Ishikawa (cell line): ENCODE measurements around the gene MAS1L.

Experiments
- CEBPB ChIP-seq: IDR thresholded peaks from 2 replicates; pipeline ENCODE4 v1.6.1; 2012
- EGR1 ChIP-seq: IDR thresholded peaks from 2 replicates; pipeline ENCODE4 v1.6.1; 2012
- EP300 ChIP-seq: IDR thresholded peaks from 2 replicates; pipeline ENCODE4 v1.6.1; 2012; ENCODE audit warnings: borderline replicate concordance
- TAF1 ChIP-seq: IDR thresholded peaks from 2 replicates; pipeline ENCODE4 v1.6.1; 2012; ENCODE audit warnings: low read depth, mild to moderate bottlenecking
- TEAD4 ChIP-seq: IDR thresholded peaks from 2 replicates; pipeline ENCODE4 v1.6.1; 2012
- TF ChIP-seq, protein P1 (sequence below): IDR thresholded peaks from 2 replicates; pipeline ENCODE4 v1.6.1; 2012; ENCODE audit warnings: low read depth, mild to moderate bottlenecking
- TF ChIP-seq, protein P2 (sequence below): IDR thresholded peaks from 2 replicates; pipeline ENCODE4 v1.6.1; 2012

DNA sequence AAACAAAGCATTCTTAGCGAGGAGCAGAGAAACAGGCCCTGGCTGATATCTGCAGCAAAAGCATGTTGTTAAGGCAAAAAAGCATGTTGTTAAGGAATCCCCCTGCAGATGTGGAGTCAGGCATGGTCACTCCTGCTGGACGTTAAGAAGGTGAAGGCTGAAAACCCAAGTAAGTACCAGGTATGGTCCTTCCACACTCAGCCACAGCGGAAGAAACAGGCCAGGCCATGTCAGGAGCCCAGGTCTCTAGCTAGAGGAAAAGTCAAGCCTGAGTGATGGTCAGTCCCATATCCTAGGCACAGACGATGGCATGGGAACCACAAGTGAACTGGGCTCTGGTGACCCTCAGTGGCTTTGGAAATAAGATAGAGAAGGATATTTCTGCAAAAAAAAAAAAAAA lies 32.5 kb upstream of the MAS1L start:
- TF ChIP-seq TAF1 = no peak
- no peak for TF ChIP-seq TEAD4
- TF ChIP-seq, protein P1, sequence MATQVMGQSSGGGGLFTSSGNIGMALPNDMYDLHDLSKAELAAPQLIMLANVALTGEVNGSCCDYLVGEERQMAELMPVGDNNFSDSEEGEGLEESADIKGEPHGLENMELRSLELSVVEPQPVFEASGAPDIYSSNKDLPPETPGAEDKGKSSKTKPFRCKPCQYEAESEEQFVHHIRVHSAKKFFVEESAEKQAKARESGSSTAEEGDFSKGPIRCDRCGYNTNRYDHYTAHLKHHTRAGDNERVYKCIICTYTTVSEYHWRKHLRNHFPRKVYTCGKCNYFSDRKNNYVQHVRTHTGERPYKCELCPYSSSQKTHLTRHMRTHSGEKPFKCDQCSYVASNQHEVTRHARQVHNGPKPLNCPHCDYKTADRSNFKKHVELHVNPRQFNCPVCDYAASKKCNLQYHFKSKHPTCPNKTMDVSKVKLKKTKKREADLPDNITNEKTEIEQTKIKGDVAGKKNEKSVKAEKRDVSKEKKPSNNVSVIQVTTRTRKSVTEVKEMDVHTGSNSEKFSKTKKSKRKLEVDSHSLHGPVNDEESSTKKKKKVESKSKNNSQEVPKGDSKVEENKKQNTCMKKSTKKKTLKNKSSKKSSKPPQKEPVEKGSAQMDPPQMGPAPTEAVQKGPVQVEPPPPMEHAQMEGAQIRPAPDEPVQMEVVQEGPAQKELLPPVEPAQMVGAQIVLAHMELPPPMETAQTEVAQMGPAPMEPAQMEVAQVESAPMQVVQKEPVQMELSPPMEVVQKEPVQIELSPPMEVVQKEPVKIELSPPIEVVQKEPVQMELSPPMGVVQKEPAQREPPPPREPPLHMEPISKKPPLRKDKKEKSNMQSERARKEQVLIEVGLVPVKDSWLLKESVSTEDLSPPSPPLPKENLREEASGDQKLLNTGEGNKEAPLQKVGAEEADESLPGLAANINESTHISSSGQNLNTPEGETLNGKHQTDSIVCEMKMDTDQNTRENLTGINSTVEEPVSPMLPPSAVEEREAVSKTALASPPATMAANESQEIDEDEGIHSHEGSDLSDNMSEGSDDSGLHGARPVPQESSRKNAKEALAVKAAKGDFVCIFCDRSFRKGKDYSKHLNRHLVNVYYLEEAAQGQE = no peak
- TF ChIP-seq CEBPB = no peak
- TF ChIP-seq, protein P2, sequence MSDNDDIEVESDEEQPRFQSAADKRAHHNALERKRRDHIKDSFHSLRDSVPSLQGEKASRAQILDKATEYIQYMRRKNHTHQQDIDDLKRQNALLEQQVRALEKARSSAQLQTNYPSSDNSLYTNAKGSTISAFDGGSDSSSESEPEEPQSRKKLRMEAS = no peak
- TF ChIP-seq EGR1 = no peak
- TF ChIP-seq EP300 = no peak
